Breast epithelium (tissue), 4 donors: ENCODE data around the gene MSLN. TPM values are rescaled to one million over a fixed set of nuclear protein-coding genes. Genes with fewer than 3 reads are reported as not detected.

Source experiments
- DNase-seq, 2 donors: peaks; one replicate each; pipeline ENCODE4 v3.0.0-alpha.2; 2019; ENCODE audit warnings: low spot score in 2 of 2
- H3K27ac ChIP-seq, 2 donors: fragments of 200-600 bp; sonication (generic) in 1 of 2; one replicate each; pipeline ENCODE4 v1.5.1; 2016 to 2019; ENCODE audit warnings: mild to moderate bottlenecking in 1 of 2
- H3K27me3 ChIP-seq, 2 donors: fragments of 200-600 bp; sonication (generic) in 1 of 2; one replicate each; pipeline versions ENCODE4 v1.5.1 to v1.6.0; 2017 to 2019; ENCODE audit warnings: control low read depth in 1 of 2, mild to moderate bottlenecking in 1 of 2
- H3K36me3 ChIP-seq: fragments of 200-600 bp; one replicate; pipeline ENCODE4 v1.5.1; 2019
- H3K4me1 ChIP-seq, 2 donors: fragments of 200-600 bp; sonication (generic); one replicate each; pipeline ENCODE4 v1.5.1; 2016 to 2019; ENCODE audit warnings: control low read depth in 1 of 2
- H3K4me3 ChIP-seq, 3 donors: fragments of 200-600 bp; sonication (generic); 1 replicate in 2 of 3; 2 replicates in 1 of 3; pipeline ENCODE4 v1.5.1; 2016 to 2019; ENCODE audit warnings: mild to moderate bottlenecking in 3 of 3, moderate library complexity in 2 of 3
- H3K9me3 ChIP-seq, 2 donors: fragments of 200-600 bp; sonication (generic) in 1 of 2; one replicate each; pipeline ENCODE4 v1.5.1; 2016 to 2019; ENCODE audit warnings: control low read depth in 1 of 2
- POLR2A ChIP-seq: fragments of 450-650 bp; IDR thresholded peaks from one replicate; pipeline ENCODE4 v1.6.1; 2016; ENCODE audit warnings: antibody characterized with exemption, mild to moderate bottlenecking, moderate library complexity
- POLR2AphosphoS5 ChIP-seq, 3 donors: sonication (generic); formaldehyde crosslinking; IDR thresholded peaks; one replicate each; pipeline ENCODE4 v1.6.1; 2017; ENCODE audit warnings: antibody characterized with exemption in 3 of 3
- intact Hi-C: fragments of 100-400 bp; cut with DNase I; formaldehyde crosslinking; loops from one replicate; pipeline ENCODE4 v1.15.1; 2023; ENCODE audit warnings: low total_unique reads
- total RNA-seq, 3 donors: library from RNA; depleted of rRNA; stranded (reverse); fragments of >200 nt; gene quantifications; one replicate each; pipeline ENCODE4 v1.1.0, GENCODE V29; 2016
- TF ChIP-seq, protein P1 (sequence below), 3 donors: fragments of 450-650 bp; IDR thresholded peaks; one replicate each; pipeline ENCODE4 v1.5.1; 2016 to 2017; ENCODE audit warnings: antibody characterized with exemption in 3 of 3, mild to moderate bottlenecking in 3 of 3, moderate library complexity in 3 of 3

MSLN gene
- total RNA-seq, 3 donors from 2014 or later = 49.2 TPM; not detected in 2

DNA sequence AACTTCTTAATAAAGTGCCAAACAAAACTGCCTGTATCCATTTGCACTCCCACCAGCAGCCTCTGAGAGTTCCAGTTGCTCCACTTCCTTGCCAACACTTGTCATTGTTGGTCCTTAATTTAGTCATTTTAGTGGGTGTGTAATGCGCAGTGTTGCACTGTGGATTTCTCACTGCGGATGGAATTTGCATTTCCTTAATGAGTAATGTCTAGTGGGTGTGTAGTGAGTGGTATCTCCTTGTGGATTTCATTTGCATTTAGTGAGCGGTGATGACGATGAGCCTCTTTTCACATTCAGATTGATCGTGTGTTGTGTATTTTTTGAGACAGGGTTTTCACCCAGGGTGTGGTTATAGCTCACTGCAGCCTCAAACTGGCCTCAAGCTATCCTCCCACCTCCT lies 4.1 kb upstream of the MSLN start:
- H3K36me3 ChIP-seq = no peaks in the 10 kb centered on the region
- no peaks in the 10 kb centered on the region for H3K4me1 ChIP-seq
- TF ChIP-seq POLR2AphosphoS5 (IDR thresholded peaks at IDR 0.05) = no peak
- TF ChIP-seq, protein P1, sequence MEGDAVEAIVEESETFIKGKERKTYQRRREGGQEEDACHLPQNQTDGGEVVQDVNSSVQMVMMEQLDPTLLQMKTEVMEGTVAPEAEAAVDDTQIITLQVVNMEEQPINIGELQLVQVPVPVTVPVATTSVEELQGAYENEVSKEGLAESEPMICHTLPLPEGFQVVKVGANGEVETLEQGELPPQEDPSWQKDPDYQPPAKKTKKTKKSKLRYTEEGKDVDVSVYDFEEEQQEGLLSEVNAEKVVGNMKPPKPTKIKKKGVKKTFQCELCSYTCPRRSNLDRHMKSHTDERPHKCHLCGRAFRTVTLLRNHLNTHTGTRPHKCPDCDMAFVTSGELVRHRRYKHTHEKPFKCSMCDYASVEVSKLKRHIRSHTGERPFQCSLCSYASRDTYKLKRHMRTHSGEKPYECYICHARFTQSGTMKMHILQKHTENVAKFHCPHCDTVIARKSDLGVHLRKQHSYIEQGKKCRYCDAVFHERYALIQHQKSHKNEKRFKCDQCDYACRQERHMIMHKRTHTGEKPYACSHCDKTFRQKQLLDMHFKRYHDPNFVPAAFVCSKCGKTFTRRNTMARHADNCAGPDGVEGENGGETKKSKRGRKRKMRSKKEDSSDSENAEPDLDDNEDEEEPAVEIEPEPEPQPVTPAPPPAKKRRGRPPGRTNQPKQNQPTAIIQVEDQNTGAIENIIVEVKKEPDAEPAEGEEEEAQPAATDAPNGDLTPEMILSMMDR (IDR thresholded peaks at IDR 0.05) = no peak
- no peak for TF ChIP-seq POLR2A
- peaks cover 0 to 6% of the 10 kb centered on the region in 2 donors for H3K27me3 ChIP-seq
- no peak overlapping the region for H3K4me3 ChIP-seq
- H3K9me3 ChIP-seq = no peaks in the 10 kb centered on the region
- no peak for DNase-seq
- intact Hi-C loops = no loop called here
- H3K27ac ChIP-seq = no peak overlapping the region

DNA sequence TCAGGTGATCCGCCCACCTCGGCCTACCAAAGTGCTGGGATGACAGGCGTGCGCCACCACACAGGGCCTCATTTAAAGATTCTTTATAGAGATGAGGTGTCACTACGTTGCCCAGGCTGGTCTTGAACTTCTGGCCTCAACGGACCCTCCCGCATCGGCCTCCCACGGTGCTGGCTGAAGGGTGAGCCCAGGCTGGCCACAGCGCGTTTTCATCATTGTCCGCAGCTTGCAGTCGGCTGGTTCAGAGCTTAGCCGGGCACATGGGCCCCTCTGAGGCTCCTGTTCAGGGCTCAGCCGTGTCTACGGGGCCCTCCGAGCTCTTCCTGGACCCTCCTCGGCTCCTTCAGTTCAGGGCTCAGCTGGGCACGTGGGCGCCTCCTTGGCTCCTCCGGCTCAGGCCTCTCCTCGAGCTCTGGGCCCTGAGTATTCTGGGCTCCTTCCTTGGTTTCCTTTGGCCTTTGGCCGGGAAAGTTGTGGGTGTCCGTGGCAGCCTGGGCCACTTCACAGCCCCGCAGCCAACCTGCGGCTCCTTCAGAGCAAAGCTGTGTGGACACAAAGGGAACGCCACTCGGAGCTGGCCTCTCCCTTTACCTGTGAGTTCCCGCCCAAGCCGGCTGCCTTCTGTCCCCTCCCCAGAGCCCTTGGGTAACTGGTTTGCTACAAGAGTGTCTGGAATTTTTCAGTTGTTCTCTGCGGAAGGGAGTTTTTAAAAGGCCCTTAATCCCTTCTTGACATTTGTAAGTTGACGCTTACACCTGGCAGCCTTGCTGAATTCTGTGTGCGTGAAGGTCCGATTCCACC lies 1.2 kb upstream of the MSLN start:
- DNase-seq = no peak
- no peaks in the 10 kb centered on the region for H3K4me1 ChIP-seq
- intact Hi-C loops = no loop called here
- TF ChIP-seq POLR2AphosphoS5 (IDR thresholded peaks at IDR 0.05) (no peak), POLR2A (no peak)
- TF ChIP-seq, protein P1 (IDR thresholded peaks at IDR 0.05) = no peak
- H3K4me3 ChIP-seq = no peak overlapping the region
- no peaks in the 10 kb centered on the region for H3K36me3 ChIP-seq
- H3K27ac ChIP-seq = peak overlapping the region in 1 of 2 donors; percentile 4
- H3K9me3 ChIP-seq = no peaks in the 10 kb centered on the region
- peaks cover 0 to 21% of the 10 kb centered on the region in 2 donors for H3K27me3 ChIP-seq

DNA sequence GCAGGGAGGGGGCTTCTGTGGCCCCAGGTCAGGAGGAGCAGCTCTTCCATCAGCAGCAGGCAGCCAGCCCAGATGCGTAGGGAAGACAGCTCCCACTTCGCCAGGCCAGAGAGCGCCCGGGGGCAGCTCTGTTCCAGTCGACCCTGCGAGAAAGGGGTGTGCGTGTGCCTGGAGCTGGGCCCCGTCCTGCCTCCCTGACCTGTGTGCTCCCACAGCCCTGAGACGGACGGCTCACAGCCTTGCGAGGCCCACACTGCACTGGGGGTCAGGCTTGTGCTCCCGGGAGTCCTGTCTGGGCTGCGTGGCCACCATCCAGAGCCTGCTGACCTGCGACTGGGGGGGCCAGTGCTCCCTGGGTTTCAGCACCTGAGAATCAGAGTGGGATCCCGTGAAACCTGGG lies 469 bp upstream of the MSLN start:
- H3K4me3 ChIP-seq = no peak overlapping the region
- no peak for TF ChIP-seq POLR2A
- TF ChIP-seq POLR2AphosphoS5 (IDR thresholded peaks at IDR 0.05) = no peak
- TF ChIP-seq, protein P1 (IDR thresholded peaks at IDR 0.05) = no peak
- no peaks in the 10 kb centered on the region for H3K9me3 ChIP-seq
- no peak for DNase-seq
- no peaks in the 10 kb centered on the region for H3K4me1 ChIP-seq
- H3K27ac ChIP-seq = peak overlapping the region in 1 of 2 donors; percentile 4
- H3K36me3 ChIP-seq = no peaks in the 10 kb centered on the region
- intact Hi-C loops = no loop called here
- H3K27me3 ChIP-seq = peaks cover 0 to 29% of the 10 kb centered on the region in 2 donors

DNA sequence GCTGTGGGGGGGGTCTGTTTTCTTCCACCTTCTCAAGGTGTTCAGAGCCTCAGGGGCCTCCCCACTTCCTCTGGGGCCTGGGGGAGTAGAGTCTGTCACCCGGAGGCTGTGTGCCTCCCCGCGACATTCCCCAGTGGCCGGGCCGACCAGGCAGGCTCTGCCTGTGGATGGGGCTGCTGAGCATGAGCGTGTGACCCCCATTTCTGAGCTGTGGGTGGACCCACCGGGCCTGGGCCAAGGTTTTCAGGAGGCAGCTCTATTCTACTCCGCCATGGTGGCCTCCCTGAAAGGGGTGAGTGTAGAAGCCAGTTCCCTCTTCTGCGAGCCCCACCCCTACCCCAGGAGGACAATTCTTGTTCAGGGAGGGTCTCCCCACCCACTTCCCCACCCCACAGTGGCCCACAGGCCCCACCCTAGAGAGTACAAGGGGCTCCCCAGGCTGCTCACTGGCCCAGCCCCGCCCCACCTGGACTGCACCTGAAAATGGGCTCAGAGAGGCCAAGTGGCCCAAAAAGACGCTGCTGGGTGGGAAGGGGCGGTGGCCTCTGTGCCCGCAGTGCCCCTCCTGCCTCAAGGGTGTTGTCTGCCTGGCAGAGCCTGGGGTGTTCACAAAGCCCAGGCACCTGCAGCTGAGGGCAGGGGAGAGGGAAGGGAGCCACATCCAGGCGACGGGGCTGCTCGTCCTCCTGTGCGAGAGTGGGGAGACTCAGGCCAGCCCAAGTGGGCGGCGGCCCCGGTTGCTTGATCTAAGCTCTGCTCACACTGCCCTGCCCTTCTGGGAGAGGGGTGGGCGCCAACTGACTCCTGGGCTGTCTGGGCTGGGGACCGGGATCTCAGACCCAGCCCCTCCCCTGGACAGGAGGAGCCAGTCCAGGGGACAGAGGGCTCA lies 1.3 kb downstream of the MSLN start:
- intact Hi-C loops = no loop called here
- H3K27me3 ChIP-seq = peaks cover 0 to 38% of the 10 kb centered on the region in 2 donors
- no peak for TF ChIP-seq POLR2A
- TF ChIP-seq POLR2AphosphoS5 (IDR thresholded peaks at IDR 0.05) = no peak
- TF ChIP-seq, protein P1 (IDR thresholded peaks at IDR 0.05) = no peak

More for the DNA sequence above, 1.3 kb downstream of the MSLN start:
- DNase-seq = no peak
- no peaks in the 10 kb centered on the region for H3K4me1 ChIP-seq
- no peaks in the 10 kb centered on the region for H3K9me3 ChIP-seq
- no peak overlapping the region for H3K4me3 ChIP-seq
- no peak overlapping the region for H3K27ac ChIP-seq
- H3K36me3 ChIP-seq = no peaks in the 10 kb centered on the region
